Measurements from ENCODE around the gene KDM3A.
A peak's percentile ranks its signal among the peaks of the same experiment; 100 is the strongest.

The KDM3A gene

GRCh38 chr2:86433137-86433536, 8.0 kb upstream of the KDM3A start:
- no peak overlapping the region for H3K4me3 ChIP-seq (ENCODE audit: low read depth, low read length)
- no peak for TF ChIP-seq CTCF (IDR thresholded peaks at IDR 0.05; ENCODE audit: insufficient read depth, low read depth, low read length, missing control alignments)
- no peak for DNase-seq (ENCODE audit: low read depth)

GRCh38 chr2:86434290-86434689, 6.9 kb upstream of the KDM3A start:
- no peak overlapping the region for H3K4me3 ChIP-seq (ENCODE audit: low read depth, low read length)
- no peak for TF ChIP-seq CTCF (IDR thresholded peaks at IDR 0.05; ENCODE audit: insufficient read depth, low read depth, low read length, missing control alignments)

GRCh38 chr2:86435531-86435930, 5.6 kb upstream of the KDM3A start:
- no peak for DNase-seq (ENCODE audit: low read depth)
- no peak for TF ChIP-seq CTCF (IDR thresholded peaks at IDR 0.05; ENCODE audit: insufficient read depth, low read depth, low read length, missing control alignments)
- no peak overlapping the region for H3K4me3 ChIP-seq (ENCODE audit: low read depth, low read length)

More at GRCh38 chr2:86434290-86434689, 6.9 kb upstream of the KDM3A start:
- no peak for DNase-seq (ENCODE audit: low read depth)

- H3K4me3 ChIP-seq (ENCODE audit: low read depth, low read length), result no peak overlapping the region
- no peak for TF ChIP-seq CTCF (IDR thresholded peaks at IDR 0.05; ENCODE audit: insufficient read depth, low read depth, low read length, missing control alignments)
- no peak for DNase-seq (ENCODE audit: low read depth)
Observed at GRCh38 chr2:86436328-86436727, 4.8 kb upstream of the KDM3A start.

- DNase-seq (ENCODE audit: low read depth), result no peak
- no peak for TF ChIP-seq CTCF (IDR thresholded peaks at IDR 0.05; ENCODE audit: insufficient read depth, low read depth, low read length, missing control alignments)
Observed at GRCh38 chr2:86439879-86440630, 1.1 kb upstream of the KDM3A start.

GRCh38 chr2:86441392-86441881, 266 bp downstream of the KDM3A start:
- no peak for TF ChIP-seq CTCF (IDR thresholded peaks at IDR 0.05; ENCODE audit: insufficient read depth, low read depth, low read length, missing control alignments)
- H3K4me3 ChIP-seq (ENCODE audit: low read depth, low read length), result peak overlapping the region; percentile 93
- DNase-seq (ENCODE audit: low read depth), result no peak

More at GRCh38 chr2:86439879-86440630, 1.1 kb upstream of the KDM3A start:
- H3K4me3 ChIP-seq (ENCODE audit: low read depth, low read length), result peak overlapping the region; percentile 75

All from GM12865 (cell line).